ENCODE data around the gene ASB4.

DNA sequence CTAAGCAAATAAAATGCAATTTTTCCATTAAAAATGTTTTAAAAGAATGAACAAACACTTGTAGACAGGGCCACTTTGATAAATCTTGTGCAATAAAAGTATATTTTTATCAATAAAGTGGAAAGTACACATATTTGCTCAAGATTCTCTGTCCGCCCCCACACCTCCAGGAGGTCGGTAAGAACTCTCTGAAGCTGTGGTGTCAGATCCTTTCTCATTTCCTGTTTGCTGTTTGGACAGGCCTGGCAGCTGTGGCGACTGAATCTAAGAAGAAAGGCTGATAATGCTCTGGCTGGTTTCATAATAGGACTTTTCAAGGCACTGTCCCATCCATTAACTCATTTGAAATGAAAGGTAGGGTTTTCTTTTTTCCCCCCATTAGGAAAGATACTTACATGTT, 15.3 kb upstream of the ASB4 start:
- TF ChIP-seq, protein P1, sequence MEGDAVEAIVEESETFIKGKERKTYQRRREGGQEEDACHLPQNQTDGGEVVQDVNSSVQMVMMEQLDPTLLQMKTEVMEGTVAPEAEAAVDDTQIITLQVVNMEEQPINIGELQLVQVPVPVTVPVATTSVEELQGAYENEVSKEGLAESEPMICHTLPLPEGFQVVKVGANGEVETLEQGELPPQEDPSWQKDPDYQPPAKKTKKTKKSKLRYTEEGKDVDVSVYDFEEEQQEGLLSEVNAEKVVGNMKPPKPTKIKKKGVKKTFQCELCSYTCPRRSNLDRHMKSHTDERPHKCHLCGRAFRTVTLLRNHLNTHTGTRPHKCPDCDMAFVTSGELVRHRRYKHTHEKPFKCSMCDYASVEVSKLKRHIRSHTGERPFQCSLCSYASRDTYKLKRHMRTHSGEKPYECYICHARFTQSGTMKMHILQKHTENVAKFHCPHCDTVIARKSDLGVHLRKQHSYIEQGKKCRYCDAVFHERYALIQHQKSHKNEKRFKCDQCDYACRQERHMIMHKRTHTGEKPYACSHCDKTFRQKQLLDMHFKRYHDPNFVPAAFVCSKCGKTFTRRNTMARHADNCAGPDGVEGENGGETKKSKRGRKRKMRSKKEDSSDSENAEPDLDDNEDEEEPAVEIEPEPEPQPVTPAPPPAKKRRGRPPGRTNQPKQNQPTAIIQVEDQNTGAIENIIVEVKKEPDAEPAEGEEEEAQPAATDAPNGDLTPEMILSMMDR (IDR thresholded peaks at IDR 0.05), result no peak
- no peak for TF ChIP-seq POLR2A (IDR thresholded peaks at IDR 0.05)

All from stomach (tissue), 4 donors.